GM11168 (cell line): Measurements from ENCODE around the gene OSBPL8.

Source experiments
- in situ Hi-C: fragments of 300-500 bp; cut with MboI; formaldehyde crosslinking; loops from one replicate; pipeline ENCODE4 v1.12.0; 2022; ENCODE audit warnings: low sequenced_read_pairs; ENCODE audit not compliant: unreplicated experiment

OSBPL8 gene

GRCh38 chr12:76444408-76444984, 115.1 kb downstream of the OSBPL8 start:
- in situ Hi-C loops = no loop called here

GRCh38 chr12:76441016-76441415, 118.6 kb downstream of the OSBPL8 start:
- in situ Hi-C loops = no loop called here

- in situ Hi-C loops = no loop called here
Measured at GRCh38 chr12:76432733-76433132, 126.8 kb downstream of the OSBPL8 start.

- in situ Hi-C loops = no loop called here
Measured at GRCh38 chr12:76428117-76428516, 131.5 kb downstream of the OSBPL8 start.

- in situ Hi-C loops = no loop called here
Measured at GRCh38 chr12:76426160-76426559, 133.4 kb downstream of the OSBPL8 start.

GRCh38 chr12:76424941-76425340, 134.6 kb downstream of the OSBPL8 start:
- in situ Hi-C loops = no loop called here

- in situ Hi-C loops = no loop called here
Measured at GRCh38 chr12:76422543-76423438, 136.8 kb downstream of the OSBPL8 start.

GRCh38 chr12:76422154-76422542, 137.4 kb downstream of the OSBPL8 start:
- in situ Hi-C loops = no loop called here

GRCh38 chr12:76421046-76421445, 138.5 kb downstream of the OSBPL8 start:
- in situ Hi-C loops = no loop called here

GRCh38 chr12:76420222-76420621, 139.3 kb downstream of the OSBPL8 start:
- in situ Hi-C loops = no loop called here

GRCh38 chr12:76417116-76417515, 142.5 kb downstream of the OSBPL8 start:
- in situ Hi-C loops = no loop called here

- in situ Hi-C loops = no loop called here
Measured at GRCh38 chr12:76413121-76413520, 146.4 kb downstream of the OSBPL8 start.

GRCh38 chr12:76410781-76411180, 148.8 kb downstream of the OSBPL8 start:
- in situ Hi-C loops = no loop called here

- in situ Hi-C loops = no loop called here
Measured at GRCh38 chr12:76410371-76410770, 149.2 kb downstream of the OSBPL8 start.

- in situ Hi-C loops = no loop called here
Measured at GRCh38 chr12:76409074-76409473, 150.5 kb downstream of the OSBPL8 start.

GRCh38 chr12:76407710-76408109, 151.9 kb downstream of the OSBPL8 start:
- in situ Hi-C loops = no loop called here

GRCh38 chr12:76402259-76402658, 157.3 kb downstream of the OSBPL8 start:
- in situ Hi-C loops = no loop called here

GRCh38 chr12:76400136-76400535, 159.4 kb downstream of the OSBPL8 start:
- in situ Hi-C loops = no loop called here

- in situ Hi-C loops = no loop called here
Measured at GRCh38 chr12:76399040-76399439, 160.5 kb downstream of the OSBPL8 start.

GRCh38 chr12:76398106-76398505, 161.5 kb downstream of the OSBPL8 start:
- in situ Hi-C loops = no loop called here

- in situ Hi-C loops = no loop called here
Measured at GRCh38 chr12:76391461-76391860, 168.1 kb downstream of the OSBPL8 start.

- in situ Hi-C loops = no loop called here
Measured at GRCh38 chr12:76387614-76388013, 172.0 kb downstream of the OSBPL8 start.
